SK-N-MC (cell line): ENCODE results near the gene RCAN1.

Experiments
- EZH2 ChIP-seq: fragments of 200-600 bp; sonication (generic); IDR thresholded peaks from one replicate; pipeline ENCODE4 v1.6.1; 2017; ENCODE audit warnings: antibody characterized with exemption
- FOXP2 ChIP-seq: optimal IDR thresholded peaks from 2 replicates; pipeline ENCODE3; 2011; ENCODE audit warnings: mild to moderate bottlenecking, moderate library complexity; ENCODE audit not compliant: insufficient read depth; ENCODE audit errors: extremely low read length, control extremely low read depth
- POLR2AphosphoS5 ChIP-seq: IDR thresholded peaks from 2 replicates; pipeline ENCODE4 v1.6.1; 2012; ENCODE audit warnings: mild to moderate bottlenecking, low read depth, low read length, borderline replicate concordance

- TF ChIP-seq EZH2 (no peak), POLR2AphosphoS5 (no peak), FOXP2 (no peak)
Measured at GRCh38 chr21:34636961-34637360, 22.0 kb upstream of the RCAN1 start.
